Measurements from ENCODE around the gene LHPP.
"Not testable (repeated sequence)": the region's sequence is repeated elsewhere in the genome, so short reads cannot be mapped to it uniquely, and the experiment has no call there.

The LHPP gene

DNA sequence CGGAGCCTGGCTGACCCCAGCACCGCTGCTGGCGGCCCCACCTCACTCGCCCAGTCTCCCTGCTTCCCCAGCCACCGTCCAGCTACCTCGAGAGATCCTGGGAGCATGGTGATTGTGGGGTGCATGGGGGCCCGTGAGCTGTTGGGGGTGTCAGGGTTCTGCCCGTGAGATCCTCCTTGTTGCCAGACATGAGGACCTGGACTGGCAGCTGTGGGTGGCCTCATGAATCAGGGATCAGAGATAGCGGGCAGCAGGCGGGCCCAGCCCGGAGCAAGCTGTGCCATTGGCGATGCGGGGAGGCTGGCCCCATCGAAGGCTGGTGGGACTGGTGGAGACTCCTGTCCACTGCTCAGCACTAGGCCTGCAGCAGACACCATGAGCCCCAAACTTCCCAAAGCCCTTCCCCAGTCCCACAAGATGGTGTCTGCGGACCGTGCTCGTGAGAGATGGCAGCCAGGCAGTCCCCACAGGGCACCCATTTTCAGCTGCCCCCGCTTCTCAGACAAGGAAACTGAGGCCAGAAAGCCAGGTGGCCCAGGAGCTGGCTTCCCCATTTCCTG is 75.6 kb downstream of the LHPP start:
- no peak for DNase-seq (ENCODE audit: low read depth)

DNA sequence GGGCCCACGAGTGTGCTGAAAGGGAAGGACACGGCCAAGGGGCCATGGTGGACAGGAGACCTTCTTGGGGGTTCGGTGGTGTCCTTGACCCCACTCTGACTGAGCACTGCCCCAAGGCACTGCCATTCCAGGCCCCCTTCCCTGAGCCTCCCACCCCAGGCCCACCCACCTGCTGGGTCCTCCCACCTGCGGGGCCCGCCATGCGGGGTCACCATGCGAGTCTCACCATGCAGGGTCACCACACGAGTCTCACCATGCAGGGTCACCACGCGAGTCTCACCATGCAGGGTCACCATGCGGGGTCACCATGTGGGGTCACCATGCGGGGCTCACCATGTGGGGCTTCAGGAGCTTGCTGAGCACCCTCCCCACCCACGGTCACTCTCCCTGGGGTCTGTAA is 76.3 kb downstream of the LHPP start:
- no peak for DNase-seq (ENCODE audit: low read depth)

DNA sequence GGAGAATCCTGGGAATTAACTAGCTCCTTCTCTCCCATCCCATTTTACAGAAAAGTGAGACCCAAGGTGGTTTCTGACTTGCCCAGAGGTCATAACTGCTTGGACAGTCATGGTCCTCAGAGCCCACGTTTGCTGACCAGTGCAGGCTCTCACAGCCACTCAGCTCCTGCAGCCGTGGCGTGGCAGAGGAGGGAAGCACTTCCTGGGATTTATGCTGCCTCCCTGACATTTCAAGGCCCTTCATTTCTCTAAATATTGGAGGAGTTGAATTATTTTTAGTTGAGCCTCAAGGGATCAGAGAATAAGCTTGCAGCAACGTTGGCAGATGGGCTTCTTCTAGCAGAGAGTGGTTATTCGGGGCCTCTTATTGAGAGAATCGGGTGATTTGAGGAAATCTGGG is 77.1 kb downstream of the LHPP start:
- DNase-seq (ENCODE audit: low read depth): no peak

DNA sequence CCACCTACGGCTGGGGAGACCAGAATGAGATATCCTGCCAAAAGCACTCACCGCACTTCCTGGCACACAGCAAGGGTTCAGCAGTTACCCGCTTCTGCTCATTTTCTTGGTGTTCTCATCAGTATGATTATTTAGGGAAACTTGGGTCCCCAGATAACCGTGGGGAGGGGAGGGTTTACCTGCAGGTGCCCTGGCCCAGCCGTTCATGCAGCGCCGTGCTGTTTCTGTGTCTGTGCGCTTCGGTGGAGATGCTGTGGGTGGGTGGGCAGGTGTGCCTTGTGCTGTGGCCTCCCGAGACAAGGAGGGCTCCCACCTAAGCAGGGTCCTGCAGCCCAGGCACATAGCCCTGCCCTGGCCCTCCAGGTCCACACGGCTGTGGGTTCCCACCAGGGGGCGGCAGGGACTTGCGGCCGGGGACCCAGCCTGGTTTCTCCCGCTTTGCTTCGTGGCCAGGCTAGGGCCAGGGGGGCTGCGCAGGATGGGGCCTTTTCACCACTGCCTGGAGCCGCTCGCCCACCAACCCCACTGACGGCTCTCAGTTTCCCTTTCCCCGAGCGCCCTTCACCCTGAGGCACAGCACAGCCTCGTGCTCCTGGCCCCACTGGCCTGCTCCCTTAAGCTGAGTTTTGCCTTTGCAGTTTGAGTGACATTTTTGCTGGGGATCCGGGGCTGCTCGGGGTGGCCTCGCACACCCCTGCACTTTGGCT is 78.5 kb downstream of the LHPP start:
- peak; percentile 60 for DNase-seq (ENCODE audit: low read depth)

DNA sequence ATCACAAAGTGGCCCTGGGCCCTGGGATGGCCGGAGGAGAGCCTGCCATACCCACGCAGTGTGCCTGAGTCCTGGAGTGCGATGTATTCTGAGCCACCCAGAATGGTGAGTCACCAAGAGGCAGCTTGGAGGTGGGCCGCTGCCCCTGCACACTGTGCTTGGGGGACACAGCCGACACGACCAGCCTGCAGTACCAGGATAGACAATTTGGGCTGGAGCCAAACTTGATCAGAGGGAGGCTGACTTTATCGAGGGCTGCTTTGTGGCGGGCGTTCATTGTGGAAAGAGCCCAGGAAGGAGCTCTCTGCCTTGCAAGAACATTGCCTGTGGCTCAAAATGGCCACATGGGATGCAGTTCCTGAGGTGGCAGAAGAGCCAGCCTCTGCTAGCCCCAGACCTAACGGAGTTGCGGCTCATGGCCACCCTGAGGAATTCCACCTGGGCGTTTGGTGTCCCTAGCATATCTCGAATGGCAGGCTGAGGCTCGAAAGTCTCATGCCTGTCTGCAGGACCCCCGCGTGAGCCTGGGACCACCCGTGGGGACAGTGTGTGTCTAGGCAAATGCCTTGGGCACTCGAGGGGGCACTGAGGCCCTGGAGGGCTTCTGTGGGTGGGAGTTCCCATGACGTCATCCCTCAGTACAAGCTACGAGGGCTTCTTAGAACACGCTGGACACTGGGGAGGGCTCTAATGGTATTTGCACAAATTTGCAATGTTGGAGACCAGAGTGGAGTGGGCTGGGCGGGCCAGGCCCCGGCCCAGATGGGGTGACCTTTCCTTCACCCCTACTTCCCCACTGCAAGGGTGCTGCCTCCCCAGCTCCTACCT is 79.7 kb downstream of the LHPP start:
- DNase-seq (ENCODE audit: low read depth): no peak

DNA sequence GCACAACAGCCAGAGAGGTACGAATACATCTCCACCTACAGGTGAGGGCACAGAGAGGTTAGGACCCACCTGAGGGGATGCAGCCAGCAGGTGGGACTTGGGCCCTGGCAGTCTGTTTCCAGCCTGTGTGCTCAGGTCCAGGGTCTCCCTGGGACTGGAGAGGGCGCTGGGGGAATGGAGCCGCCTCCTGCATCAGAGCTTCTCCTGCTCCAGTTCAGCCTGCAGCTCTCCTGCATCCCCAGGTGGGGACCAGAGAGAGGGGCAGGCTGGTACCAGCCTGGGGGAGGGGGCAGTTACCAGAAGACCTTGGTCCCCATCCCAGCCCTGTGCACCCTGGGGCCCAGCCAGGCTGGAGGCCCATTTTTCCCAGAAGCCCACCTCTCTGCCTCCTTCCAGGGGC is 80.7 kb downstream of the LHPP start:
- DNase-seq (ENCODE audit: low read depth): no peak

DNA sequence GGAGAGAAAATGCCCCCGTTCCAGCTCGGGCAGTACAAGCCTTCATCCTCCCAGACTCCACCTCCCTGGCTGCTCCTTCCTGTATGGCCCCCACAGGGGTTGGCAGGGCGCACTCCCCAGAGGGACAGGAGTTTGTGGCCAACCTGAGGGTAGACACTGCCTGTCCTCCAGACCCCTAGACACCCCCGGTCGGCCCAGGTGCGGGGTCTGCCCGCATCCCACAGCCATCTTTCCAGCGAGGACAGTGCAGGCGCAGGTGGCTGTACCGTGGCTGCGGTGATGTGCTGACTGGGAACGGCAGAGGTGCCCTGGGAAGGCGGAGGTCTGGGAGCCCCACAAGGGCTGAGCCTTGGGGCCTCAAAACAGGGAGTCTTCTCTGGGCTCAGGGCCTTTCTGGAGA is 81.5 kb downstream of the LHPP start:
- DNase-seq (ENCODE audit: low read depth): no peak

DNA sequence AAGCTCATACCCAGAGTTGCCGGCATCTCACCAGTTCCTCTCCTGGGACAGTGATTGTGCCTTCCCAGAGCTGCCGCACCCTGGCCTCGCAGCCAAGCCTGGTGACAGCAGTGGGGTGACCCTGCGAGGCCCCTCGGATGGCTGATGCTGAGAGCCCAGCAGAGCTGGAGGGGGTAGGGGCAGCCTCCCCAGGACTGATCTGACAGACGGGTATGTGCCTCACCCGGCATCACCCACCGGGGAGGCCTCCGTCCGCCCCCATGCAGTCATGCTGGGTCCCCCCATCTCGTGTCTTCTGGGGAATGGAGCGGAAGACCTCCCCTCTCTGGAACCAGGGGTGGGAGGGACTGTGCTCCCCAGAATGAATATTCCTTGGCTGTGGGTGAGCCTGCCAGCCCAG is 82.3 kb downstream of the LHPP start:
- DNase-seq (ENCODE audit: low read depth): no peak

DNA sequence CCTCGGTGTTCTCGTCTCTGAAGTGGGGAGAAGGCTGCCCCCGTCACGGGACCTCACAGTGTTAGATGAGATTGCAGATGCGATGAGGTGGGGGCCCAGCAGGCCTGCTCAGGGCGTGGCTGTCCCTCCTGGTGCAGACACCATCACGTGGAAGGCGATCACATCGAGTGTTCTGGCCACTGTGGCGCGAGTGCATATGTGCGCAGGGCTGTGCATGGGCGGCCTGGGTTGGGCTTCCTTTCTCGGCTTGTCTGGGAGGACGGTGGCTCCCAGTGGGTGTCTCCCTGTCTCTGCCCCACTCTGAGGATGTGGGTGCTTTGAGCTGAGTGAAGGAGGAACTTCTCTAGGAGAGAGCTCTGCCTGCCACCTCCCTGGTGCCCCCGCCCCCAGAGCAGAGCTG is 83.1 kb downstream of the LHPP start:
- no peak for DNase-seq (ENCODE audit: low read depth)

DNA sequence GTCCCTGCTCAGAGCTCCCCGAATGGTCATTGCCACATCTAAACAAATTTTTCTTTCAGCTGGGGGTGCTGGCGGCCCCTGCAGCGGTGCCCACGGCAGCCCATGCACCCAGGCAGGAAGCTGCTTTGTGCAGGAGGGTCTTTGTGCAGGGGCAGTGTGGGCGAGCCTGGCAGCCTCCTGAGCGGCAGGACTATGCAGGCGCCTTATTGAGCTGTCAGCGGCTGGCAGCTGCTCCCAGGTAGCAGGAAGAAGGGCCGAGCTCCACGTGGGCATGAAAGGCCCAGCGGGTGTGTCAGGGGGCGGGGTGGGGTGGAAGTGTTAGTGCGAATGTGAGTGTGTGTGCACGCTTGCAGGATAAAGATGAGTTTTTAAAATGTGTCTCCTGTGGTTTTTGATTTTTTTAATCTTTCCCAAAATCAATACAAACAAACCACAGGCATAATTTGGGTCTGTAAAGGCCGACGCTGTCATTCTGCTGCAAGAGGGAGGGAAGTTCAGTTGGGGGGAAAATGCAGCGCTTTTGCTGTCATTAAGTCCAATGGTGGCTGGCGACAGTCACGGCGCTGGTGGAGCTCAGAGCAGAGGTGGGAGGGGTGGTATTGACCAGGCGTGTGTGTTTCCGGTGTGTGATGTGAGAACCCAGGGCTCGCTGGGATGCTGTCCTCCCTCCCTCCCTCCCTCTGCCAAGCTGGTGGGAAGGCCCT is 83.9 kb downstream of the LHPP start:
- no peak for DNase-seq (ENCODE audit: low read depth)

DNA sequence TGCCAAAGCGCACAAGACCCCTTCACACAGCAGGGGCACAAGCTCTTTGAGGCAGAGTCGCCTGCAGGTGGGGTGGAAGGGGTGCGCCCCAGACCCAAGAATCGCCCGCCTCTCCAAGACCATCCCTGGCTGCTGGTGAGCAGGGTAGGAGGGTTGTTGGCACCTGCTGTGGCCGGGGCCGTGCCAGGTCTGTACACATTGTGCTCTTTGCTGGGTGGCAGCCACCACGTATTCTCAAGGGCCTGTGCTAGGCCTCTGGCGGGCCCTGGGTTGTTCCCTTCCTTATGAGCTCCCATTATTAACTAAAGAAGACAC is 84.4 kb downstream of the LHPP start:
- DNase-seq (ENCODE audit: low read depth): no peak

DNA sequence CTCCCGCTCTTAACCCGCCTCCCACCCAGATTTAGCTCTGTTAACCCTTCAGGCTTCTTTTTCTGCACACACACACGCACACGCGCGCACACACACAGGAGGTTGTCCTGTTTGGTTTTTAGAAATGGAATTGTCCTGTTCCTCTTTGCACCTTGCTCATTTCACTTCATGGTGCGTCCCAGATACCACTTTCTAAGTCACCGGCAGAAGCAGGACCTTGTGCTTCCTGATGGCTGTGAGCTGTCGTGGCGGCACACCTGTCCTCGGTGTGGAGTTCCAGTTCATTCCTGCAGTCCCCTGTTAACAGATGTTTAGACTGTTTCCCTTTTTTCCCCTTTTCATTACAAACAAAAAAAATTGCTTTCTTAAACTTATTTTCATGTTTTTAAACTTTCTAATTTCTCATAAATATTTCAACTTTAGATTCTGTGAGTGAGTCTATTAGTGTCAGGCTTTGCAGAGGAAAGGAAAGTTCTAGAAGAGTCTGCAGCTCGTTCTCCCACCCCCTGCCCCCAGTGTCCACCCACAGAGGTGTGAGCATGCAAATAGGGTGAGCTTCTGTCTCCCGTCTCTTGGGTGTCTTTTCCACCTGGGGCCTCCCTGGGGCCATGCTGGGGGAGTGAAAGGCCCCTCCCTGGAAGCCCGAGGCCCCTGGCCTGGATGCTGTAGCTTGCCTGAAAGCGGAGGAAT is 85.5 kb downstream of the LHPP start:
- no peak for DNase-seq (ENCODE audit: low read depth)

DNA sequence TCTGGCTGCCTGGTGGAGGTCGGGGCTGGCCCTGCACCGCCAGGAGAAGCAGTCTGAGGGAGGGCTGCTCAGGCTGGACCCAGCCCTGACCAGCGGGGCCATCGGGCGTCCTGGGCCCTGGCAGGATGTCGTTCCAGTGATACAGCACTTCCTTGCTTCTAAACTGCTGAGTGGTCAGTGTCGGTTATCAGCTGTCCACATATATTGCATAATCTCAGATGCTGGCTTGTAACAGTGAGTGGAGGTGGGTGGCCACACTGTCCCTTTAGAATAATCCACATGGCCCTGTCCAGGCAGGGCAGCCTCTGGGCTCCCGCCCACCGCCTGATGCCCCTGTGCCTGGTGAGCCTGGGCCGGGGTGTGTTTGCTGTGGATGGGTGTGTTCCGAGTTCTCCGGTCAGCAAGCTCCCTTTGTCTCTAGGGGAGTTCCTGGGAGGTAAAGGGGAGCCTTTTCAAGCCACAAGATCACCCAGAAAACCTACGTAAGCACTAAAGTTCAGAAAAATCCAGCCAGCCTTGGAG is 86.1 kb downstream of the LHPP start:
- DNase-seq (ENCODE audit: low read depth): no peak

DNA sequence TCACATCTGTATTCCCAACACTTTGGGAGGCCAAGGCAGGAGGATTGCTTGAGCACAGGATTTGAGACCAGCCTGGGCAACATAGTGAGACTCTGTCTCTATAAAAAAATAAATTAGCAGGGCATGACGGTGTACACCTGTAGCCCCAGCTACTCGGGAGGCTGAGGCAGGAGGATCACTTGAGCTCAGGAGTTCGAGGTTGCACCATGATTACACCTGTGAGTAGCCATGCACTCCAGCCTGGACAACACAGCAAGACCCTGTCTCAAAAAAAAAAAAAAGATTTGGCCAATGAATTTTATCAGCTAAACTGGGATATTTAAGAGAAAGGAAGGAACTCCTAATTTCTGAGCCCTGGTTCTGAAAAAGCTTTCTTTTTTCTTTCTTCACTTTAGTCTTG is 87.5 kb downstream of the LHPP start:
- DNase-seq (ENCODE audit: low read depth): not testable (repeated sequence)

DNA sequence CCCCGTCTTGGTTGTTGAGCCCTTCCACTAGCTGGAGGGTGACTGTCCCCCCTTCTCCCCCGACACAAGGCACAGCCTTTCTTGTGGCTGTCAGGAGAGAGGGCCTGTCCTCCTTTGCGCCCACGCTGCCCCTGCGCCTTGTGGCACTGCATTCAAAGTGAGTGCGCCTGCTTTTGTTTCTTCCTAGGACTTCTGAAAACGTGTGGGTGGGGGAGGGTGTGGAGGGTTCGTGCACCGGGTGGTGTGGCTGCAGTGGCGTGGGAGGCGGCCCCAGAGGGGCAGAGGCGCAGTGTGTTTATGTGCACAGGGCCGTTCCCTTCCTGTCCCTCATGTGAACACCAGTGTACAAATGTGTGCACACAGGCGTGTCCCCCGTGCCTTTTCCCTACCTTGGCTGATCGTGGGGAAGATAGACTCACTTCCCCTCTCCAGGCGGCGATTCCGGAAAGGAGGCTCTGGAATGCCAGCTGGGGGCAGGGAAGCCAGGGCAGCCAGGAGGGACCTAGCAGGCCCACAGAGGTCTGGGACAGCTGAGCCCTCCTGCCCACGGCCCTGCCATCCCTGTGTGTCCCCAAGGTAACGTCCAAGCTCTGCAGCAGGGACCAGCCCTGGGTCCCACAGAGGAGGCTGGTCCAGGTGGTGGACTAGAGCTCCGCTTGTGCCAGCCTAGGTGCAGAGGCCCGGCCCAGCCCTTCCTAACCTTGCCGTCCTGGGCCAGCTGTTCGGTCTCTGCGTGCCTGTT is 88.8 kb downstream of the LHPP start:
- DNase-seq (ENCODE audit: low read depth): no peak

DNA sequence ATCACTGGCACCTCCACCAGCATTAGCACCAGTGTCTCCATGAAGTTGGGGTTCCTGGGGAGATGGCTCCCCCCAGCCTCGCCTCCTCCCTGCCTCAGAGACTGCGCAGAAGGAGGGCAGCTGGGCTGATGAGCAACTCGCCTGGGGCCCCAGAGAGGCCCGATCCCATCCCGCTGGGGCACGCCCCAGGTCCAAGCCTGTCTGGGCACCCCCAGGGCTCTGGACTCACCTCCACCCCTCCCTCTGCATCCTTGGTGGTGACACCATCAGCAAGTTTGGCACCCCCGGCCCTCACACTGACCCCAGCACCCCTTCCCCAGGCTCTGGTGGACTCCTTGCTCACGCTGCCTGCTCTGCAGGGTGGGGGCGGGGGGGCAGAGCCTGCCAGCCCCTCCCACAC is 89.5 kb downstream of the LHPP start:
- DNase-seq (ENCODE audit: low read depth): no peak

DNA sequence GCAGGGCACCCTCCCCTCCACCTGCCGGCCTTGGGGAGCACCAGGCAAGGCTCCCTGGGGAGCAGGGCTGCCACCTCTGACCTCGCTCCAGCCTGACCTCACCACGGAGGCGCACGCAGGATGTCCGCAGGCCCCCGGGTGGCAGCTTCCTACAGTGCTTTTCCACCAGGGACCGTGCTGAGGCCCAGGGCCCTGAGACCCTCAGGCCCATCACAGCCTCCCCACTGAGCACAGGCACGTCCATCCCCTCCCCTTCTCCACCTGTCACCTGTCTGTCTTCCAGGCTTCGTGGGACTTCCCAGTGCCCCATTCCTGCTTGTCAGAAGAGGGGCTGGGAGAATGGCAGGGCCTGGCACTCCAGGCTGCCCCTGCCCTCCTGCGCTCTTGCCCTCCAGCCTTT is 90.1 kb downstream of the LHPP start:
- no peak for DNase-seq (ENCODE audit: low read depth)

DNA sequence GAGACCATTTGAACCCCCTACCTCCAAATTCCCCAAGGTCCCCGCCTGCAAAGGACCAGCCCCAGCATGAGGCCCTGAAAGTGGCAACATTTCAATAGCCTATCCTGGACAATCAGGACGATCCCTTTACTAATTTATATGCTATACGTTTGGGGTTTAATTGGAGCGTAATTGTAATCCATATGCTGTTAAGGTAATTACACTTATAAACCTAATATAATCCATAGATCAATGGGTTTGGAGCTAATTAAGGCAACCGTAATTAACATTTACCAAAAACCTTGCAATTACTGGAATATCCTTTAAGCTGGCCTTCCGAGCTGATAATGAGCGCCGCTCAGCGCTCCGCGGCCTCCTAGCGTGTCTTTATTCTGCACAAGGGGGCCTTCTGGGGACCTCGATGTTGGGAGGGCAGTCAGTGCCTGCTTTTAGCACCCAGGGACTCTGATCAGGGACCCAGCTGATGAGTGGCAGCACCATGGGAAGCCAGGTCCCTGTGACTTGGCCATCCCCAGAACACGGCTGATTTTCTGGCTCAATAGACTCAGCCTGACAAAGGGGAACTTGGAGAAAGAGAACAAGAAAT is 91.2 kb downstream of the LHPP start:
- no peak for DNase-seq (ENCODE audit: low read depth)

DNA sequence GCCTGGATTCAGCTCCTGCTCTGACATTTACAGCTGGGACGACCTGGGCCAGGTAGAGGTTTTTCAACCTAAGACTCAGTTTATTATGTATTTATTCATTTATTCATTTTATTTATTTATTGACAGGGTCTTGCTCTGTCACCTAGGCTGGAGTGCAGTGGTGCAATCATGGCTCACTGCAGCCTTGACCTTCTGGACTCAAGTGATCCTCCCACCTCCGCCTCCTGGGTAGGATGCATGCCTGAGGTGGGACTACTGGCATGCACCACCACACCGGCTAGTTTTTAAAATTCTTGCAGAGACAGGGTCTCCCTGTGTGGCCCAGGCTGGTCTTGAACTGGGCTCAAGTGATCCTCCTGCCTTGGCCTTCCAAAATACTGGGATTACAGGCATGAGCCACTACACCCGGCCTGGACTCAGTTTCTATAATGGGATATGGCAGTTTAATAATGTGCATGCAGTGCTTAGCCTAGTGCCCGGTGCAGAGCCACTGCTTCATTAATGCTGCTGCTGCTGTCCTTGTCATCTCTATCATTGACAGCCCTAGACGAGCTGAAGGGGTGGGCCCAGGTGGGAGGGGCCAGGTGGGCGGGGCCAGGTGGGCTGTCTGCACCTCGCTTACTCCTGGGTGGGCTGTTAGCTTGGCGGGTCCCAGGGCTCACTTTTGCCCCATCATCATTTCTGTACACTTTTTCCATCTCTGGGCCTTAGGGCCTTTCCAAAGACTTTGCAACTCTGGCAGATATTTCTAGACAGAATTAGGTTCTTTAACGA is 92.6 kb downstream of the LHPP start:
- no peak for DNase-seq (ENCODE audit: low read depth)

DNA sequence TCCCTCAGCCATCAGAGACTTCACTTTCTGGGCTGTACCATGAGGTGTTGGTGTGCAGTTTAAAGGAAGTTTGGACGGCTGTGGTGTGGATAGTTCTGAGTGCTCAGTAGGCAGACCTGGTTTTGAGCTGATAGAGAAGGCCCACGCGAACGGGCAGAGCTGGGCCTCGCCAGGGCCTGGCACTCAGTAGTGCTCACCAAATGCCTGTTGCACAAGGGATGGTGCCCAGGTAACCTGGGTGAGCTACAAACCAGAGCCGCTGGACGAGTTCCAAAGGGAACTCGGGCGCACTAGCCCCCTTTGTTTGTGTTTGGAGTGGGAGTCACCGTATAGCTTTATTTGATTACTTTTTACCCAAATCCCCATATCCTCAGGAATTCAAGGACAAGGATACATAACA is 95.5 kb downstream of the LHPP start:
- no peak for DNase-seq (ENCODE audit: low read depth)
